Choroid plexus epithelial cell (primary cell): ENCODE measurements around the gene KDELR3.
A peak's percentile ranks its signal among the peaks of the same experiment; 100 is the strongest.

Experiments
- DNase-seq: peaks from one replicate; pipeline ENCODE4 v3.0.0-alpha.2; 2010; ENCODE audit warnings: low read depth
- H3K4me3 ChIP-seq: 2 replicates; pipeline ENCODE4 v1.5.1; 2011; ENCODE audit warnings: low read depth, mild to moderate bottlenecking, control low read depth, low read length, moderate library complexity
- CTCF ChIP-seq: conservative IDR thresholded peaks from 2 replicates; pipeline ENCODE4 v1.5.1; 2011; ENCODE audit warnings: low read depth, mild to moderate bottlenecking, control low read depth, inconsistent platforms, low read length, moderate library complexity

KDELR3 gene

DNA sequence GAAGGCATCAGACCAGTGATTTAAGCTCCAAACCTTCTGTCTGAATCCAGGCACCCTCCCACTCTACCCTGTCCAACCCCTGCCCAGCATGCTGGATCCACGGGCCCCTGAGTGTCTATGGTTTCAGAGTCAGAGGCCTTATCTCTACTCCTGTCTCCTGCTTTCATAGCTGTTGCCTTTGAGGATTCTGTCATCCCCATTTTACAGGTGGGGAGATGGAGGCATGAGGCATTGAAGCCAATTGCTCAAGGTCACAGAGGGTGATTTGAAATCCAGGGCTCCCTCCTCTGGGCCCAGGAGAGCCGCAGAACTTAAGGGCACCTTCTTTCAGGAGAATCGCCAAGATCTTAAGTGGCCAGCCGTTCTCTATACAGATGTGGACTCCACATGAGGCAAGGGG lies 16.0 kb upstream of the KDELR3 start:
- no peak overlapping the region for H3K4me3 ChIP-seq
- no peak for DNase-seq
- TF ChIP-seq CTCF = no peak

DNA sequence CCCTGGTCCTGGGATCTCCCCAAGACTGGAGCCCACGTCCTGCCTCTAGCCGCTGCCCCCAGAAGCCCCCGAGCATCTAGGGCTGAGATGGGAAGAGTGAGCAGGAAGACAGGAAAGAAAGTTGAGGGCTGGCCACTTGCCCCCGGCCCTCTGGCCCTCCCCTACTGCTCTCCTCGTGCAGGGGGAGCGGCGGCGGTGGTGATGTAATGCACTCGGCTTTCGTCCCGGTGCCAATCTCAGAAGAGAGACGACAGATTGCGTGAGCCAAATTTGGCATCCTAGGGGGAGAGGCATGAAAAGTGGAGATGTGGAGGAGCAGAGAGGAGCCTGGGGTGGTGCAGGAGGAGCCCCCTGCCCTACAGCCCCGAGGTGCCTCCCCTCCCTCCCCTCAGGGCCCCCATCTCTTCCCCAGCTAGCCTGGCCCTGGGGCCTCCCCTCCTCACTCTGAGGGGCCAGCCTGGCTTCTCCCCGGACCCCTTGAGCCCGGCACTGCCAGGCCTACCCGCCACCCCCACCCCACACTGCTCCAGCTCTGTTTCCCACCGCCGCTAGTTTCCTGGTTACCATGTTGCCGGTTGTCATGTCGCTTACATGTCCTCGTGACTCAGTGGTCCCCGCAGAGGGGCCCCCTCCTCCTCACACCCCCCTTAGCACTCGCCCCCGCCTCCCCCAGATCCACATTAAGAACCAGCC lies 15.4 kb upstream of the KDELR3 start:
- no peak for DNase-seq
- H3K4me3 ChIP-seq = no peak overlapping the region
- no peak for TF ChIP-seq CTCF

GRCh38 chr22:38453066-38453672 lies 14.7 kb upstream of the KDELR3 start:
- no peak overlapping the region for H3K4me3 ChIP-seq
- no peak for TF ChIP-seq CTCF
- DNase-seq = no peak

DNA sequence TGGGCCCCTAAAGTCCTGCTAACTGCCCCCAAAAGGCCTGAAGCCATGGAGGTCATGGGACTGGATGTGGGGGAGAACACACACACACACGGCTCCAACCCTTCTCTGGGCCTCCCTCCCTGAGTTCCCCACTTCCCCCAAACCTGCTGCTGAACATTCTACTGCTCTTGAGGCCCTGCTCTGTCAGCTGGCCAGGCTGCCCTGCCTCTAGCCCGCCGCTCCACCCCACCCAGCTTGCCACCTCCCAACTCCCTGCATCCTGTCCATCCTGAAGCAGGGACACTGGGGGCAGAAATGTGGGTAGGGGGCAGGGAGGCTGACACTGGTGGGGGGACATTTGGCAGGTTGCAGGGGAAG lies 13.9 kb upstream of the KDELR3 start:
- no peak overlapping the region for H3K4me3 ChIP-seq
- DNase-seq = no peak

GRCh38 chr22:38454353-38455075 lies 13.4 kb upstream of the KDELR3 start:
- no peak overlapping the region for H3K4me3 ChIP-seq
- TF ChIP-seq CTCF = no peak
- no peak for DNase-seq

More for the DNA sequence above, 13.9 kb upstream of the KDELR3 start:
- no peak for TF ChIP-seq CTCF

DNA sequence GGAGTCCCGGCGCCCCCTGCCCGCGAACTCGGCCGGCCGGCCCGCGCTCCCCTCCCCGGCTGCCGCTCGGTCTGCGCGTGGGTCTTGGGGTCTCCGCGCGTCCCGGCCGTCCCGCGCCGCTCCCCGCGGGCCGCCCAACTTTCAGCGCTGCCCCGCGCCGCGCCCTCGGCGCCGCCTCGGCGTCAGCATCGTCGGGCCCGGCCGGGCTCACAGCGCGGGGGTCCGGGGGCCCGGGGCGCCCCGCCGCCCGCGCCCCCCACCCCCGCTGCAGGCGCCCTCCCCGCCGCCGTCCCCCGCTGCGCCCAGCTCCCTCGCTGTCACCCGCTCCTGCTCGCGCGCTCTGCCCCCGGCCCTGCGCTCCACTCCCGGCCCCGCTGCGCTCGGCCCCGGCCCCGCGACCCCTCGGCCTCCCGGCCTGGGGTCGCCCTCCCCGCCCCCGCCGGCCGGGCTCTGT lies 12.8 kb upstream of the KDELR3 start, which contains the start of gene KCNJ4:
KCNJ4 (minus strand) TSS at position 124 of the 454 bp plus-strand sequence. CDS start 27,067 bp downstream, outside the sequence.
- TF ChIP-seq CTCF = no peak
- no peak for DNase-seq
- peak within 1 kb of the TSS; percentile 38 for H3K4me3 ChIP-seq
